ENCODE data around the gene RAB24. TPM values are rescaled to one million over a fixed set of nuclear protein-coding genes. Genes with fewer than 3 reads are reported as not detected.
A peak's percentile ranks its signal among the peaks of the same experiment; 100 is the strongest.

RAB24 gene
- total and polyA plus RNA-seq, 9 donors, result 17.0 to 40.4 (median 26.8) TPM

DNA sequence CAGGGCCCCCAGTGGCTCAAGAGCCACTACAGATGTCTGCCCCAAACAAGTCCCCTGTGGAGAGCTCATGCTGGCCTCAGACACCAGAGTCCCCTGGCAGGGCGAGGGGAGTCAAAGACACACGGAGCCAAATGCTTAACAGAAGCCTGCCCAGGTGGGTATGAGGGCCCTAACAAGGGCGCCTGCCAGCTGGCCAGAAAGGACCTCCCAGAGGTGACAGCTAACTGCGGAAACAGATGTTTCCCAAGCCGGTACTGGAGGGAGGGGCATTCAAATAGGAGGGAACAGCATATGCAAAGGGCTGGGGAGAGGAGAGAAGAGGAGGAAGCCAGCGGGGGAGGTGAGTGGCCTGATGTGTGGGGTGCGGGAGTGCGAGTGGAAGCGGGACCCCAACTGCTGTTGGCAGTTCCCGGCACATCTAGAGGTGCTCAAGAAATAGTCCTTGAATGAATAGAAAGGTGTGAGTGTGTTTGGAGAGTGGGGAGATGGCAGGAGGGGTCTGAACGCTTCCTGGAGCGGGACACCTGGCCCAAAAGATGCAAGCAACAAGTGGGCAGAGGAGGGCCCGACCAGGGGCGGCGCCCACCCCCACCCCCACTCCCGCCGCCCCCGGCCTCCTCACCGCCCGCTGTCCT, 7.4 kb upstream of the RAB24 start:
- intact Hi-C loops (cut with DNase I), result loop anchor here in 3 of 4 donors (10.0 kb wide), 2 partner anchors 144 to 194 kb away; partner anchors contain the start of gene DOK3 (in 1 of the 3)
- H3K27ac ChIP-seq, result no peak overlapping the region
- H3K36me3 ChIP-seq, result no peaks in the 10 kb centered on the region
- WGBS, 3 donors, result 17 to 21% (median 18%) methylated on average over 16 to 20 of the region's 20 CpGs
- H3K9me3 ChIP-seq, result no peaks in the 10 kb centered on the region
- no peak for DNase-seq
- peaks cover 3% of the 10 kb centered on the region for H3K4me1 ChIP-seq (ENCODE audit: insufficient read depth)
- H3K27me3 ChIP-seq, result no peaks in the 10 kb centered on the region
- no peak for TF ChIP-seq POLR2A (IDR thresholded peaks at IDR 0.05)
- TF ChIP-seq EP300 (IDR thresholded peaks at IDR 0.05), result no peak
- TF ChIP-seq, protein P1, sequence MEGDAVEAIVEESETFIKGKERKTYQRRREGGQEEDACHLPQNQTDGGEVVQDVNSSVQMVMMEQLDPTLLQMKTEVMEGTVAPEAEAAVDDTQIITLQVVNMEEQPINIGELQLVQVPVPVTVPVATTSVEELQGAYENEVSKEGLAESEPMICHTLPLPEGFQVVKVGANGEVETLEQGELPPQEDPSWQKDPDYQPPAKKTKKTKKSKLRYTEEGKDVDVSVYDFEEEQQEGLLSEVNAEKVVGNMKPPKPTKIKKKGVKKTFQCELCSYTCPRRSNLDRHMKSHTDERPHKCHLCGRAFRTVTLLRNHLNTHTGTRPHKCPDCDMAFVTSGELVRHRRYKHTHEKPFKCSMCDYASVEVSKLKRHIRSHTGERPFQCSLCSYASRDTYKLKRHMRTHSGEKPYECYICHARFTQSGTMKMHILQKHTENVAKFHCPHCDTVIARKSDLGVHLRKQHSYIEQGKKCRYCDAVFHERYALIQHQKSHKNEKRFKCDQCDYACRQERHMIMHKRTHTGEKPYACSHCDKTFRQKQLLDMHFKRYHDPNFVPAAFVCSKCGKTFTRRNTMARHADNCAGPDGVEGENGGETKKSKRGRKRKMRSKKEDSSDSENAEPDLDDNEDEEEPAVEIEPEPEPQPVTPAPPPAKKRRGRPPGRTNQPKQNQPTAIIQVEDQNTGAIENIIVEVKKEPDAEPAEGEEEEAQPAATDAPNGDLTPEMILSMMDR (IDR thresholded peaks at IDR 0.05), result no peak
- H3K4me3 ChIP-seq, result no peak overlapping the region

DNA sequence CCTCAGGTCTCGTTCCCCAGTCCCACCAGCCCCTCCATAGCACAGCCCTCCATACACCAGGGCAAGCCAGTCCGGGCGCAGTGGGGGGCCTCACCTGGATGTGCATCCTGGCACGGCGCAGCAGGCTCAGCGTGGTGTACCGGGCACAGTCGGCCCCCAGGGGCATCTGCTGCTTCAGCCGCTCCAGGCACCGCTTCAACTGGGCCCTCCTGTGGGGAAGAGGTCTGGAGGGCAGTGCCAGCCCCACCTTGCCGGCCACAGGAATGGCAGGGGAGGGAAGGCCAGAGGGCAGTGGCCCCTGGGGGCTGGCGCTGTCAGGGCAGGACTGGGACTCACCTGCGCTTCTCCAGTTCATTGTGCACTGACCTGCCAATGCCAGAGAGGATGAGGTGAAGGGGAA, 6.8 kb upstream of the RAB24 start:
- H3K27me3 ChIP-seq, result no peaks in the 10 kb centered on the region
- H3K36me3 ChIP-seq, result no peaks in the 10 kb centered on the region
- H3K4me3 ChIP-seq, result no peak overlapping the region
- TF ChIP-seq, protein P1 (IDR thresholded peaks at IDR 0.05), result no peak
- TF ChIP-seq EP300 (IDR thresholded peaks at IDR 0.05) (no peak), POLR2A (IDR thresholded peaks at IDR 0.05) (no peak)
- DNase-seq, result no peak
- no peak overlapping the region for H3K27ac ChIP-seq
- WGBS, 3 donors, result 87 to 90% (median 89%) methylated on average over 13 of the region's 13 CpGs
- peaks cover 3% of the 10 kb centered on the region for H3K4me1 ChIP-seq (ENCODE audit: insufficient read depth)
- intact Hi-C loops (cut with DNase I), result loop anchor here in 3 of 4 donors (10.0 kb wide), 2 partner anchors 144 to 194 kb away; partner anchors contain the start of gene DOK3 (in 1 of the 3)
- H3K9me3 ChIP-seq, result no peaks in the 10 kb centered on the region

DNA sequence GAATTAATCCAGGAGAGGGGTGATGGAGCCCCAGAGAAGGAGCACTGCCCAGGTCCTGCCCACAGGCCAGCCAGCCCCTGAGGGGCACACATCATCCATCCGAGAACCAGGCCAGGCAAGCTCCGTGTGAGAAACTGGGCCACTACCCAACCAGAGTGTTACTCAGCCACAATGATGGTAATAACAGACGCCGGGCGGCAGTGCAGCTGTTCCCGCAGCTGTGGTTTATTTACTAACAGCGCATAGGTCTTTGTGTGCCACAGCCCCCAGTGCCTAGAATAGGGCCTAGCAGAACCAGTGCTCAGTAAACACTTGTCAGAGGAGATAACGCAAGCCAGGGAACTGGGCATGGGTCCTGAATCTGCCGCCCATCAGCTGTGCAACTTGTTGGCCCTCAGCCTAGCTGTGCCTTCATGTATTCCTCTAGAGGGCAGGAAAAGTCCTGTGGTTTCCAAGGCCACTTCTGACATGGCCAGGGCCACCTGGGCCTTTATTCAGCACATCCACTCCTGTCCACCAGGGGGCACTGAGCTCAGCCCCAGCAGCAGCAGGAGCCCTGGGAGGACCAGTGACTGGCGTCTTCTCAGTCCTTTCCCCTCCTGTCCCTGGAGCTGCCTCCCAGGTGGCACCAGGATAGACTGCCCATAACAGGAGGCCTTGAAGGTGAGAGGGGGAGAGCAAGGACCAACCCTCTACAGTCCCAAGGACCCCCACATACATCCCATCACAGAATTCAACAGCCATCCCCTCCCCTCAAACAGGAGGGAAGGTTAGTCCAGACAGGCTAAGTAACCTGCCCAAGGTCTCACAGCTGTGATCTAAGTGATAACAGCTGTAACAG, 6.1 kb upstream of the RAB24 start:
- Histone ChIP-seq H3K27ac (no peak overlapping the region), H3K9me3 (no peaks in the 10 kb centered on the region), H3K27me3 (no peaks in the 10 kb centered on the region), H3K36me3 (no peaks in the 10 kb centered on the region), H3K4me1 (ENCODE audit: insufficient read depth) (peaks cover 3% of the 10 kb centered on the region), H3K4me3 (no peak overlapping the region)
- no peak for TF ChIP-seq EP300 (IDR thresholded peaks at IDR 0.05)
- TF ChIP-seq, protein P1 (IDR thresholded peaks at IDR 0.05), result peak in 2 of 3 donors; percentile 24 to 39
- intact Hi-C loops (cut with DNase I), result loop anchor here (10.0 kb wide), 3 partner anchors 145 to 195 kb away; partner anchors contain the start of gene DOK3 (in 1 of the 4)
- 57 to 70% (median 68%) methylated on average over 10 of the region's 10 CpGs for WGBS, 3 donors
- DNase-seq, result peak in 2 of 5 donors; percentile 53 to 67

DNA sequence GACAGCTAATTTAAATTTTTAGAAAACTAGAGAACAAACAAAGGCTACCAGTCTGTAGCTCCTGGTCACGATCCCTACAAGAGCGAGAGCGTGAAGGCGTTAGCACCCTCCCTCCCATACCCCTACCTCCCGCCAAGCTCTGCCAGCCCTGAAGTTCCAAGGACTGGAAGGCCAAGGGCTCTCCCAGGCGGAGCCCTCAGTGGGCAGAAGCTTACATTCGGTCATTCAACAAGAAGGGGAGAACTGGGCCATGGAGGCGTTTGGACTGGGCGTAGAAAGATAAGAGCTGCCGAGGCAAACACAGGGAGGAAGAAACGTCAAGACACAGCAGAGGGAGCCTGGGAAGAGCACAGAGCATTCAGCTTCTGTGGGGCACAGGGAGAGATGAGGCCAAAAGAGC, 5.2 kb upstream of the RAB24 start:
- no peaks in the 10 kb centered on the region for H3K36me3 ChIP-seq
- no peaks in the 10 kb centered on the region for H3K27me3 ChIP-seq
- intact Hi-C loops (cut with DNase I), result loop anchor here in 3 of 4 donors (10.0 kb wide), 1 partner anchor 194 kb away; no protein-coding TSS in a partner anchor
- no peaks in the 10 kb centered on the region for H3K9me3 ChIP-seq
- H3K4me1 ChIP-seq (ENCODE audit: insufficient read depth), result peaks cover 10% of the 10 kb centered on the region
- 79 to 90% (median 80%) methylated on average over 11 of the region's 11 CpGs for WGBS, 3 donors
- DNase-seq, result no peak
- TF ChIP-seq EP300 (IDR thresholded peaks at IDR 0.05) (no peak), POLR2A (IDR thresholded peaks at IDR 0.05) (no peak)
- TF ChIP-seq, protein P1 (IDR thresholded peaks at IDR 0.05), result no peak
- H3K4me3 ChIP-seq, result no peak overlapping the region
- H3K27ac ChIP-seq, result no peak overlapping the region
